K562 (cell line): Measurements from ENCODE around the gene RNF141. TPM values are rescaled to one million over a fixed set of nuclear protein-coding genes. Genes with fewer than 3 reads are reported as not detected.

ENCODE experiments used
- ATAC-seq: fragments of 200-7000 bp; cut with Tn5 transposase; 3 replicates; pipeline ENCODE4 v1.9.1; 2020; ENCODE audit warnings: moderate library complexity
- BruUV-seq: library from RNA; stranded (reverse); fragments of 400-500 nt; replicated peaks from 2 replicates; lab custom pipeline; 2021; lab: Mats Ljungman, UMichigan
- CTCF ChIA-PET: fragments of 300-600 bp; formaldehyde crosslinking; extraction: SDS; loops from one replicate; lab custom pipeline; 2021; ENCODE audit warnings: low intra/inter-chr PET ratio; lab: Yijun Ruan, JAX
- POLR2A ChIA-PET: fragments of 300-600, 350-650 bp; sonication (Branson Sonifier 250); formaldehyde crosslinking; extraction: SDS; loops from one replicate; lab custom pipeline; 2021; ENCODE audit warnings: antibody characterized with exemption, inconsistent platforms; lab: Yijun Ruan, JAX
- DNase-seq, 4 experiments: peaks; one replicate each; pipeline versions ENCODE4 v3.0.0 to v3.0.0-alpha.2; 2011 to 2018; ENCODE audit warnings: low spot score in 3 of 4, mixed read lengths in 3 of 4; ENCODE audit errors: extremely low read depth in 1 of 4
- FAIRE-seq: peaks from 2 replicates; lab custom pipeline; 2011; peaks lifted over from hg19 to GRCh38; lab: Jason Lieb, UNC
- H2AFZ ChIP-seq: 2 replicates; pipeline ENCODE4 v1.6.0; 2011; ENCODE audit warnings: low read depth, low read length, control low read depth, inconsistent platforms
- H3K27ac ChIP-seq: fragments of 200-600 bp; 3 replicates; pipeline ENCODE4 v1.8.0; 2011; ENCODE audit warnings: low read depth, mild to moderate bottlenecking, control low read depth, inconsistent platforms, low read length, moderate library complexity, mixed read lengths; ENCODE audit errors: extremely low read depth
- H3K27me3 ChIP-seq, 2 experiments: fragments of 300-600 bp in 1 of 2; 2 replicates in 1 of 2; 3 replicates in 1 of 2; pipeline versions ENCODE4 v1.6.0 to v1.8.0; 2011; ENCODE audit warnings: inconsistent platforms in 2 of 2, low read length in 2 of 2, mild to moderate bottlenecking in 1 of 2, mixed read lengths in 1 of 2, moderate library complexity in 1 of 2; ENCODE audit not compliant: control insufficient read depth in 2 of 2, insufficient read depth in 2 of 2
- H3K36me3 ChIP-seq: fragments of 300-600 bp; 3 replicates; pipeline ENCODE4 v1.8.0; 2011; ENCODE audit warnings: mild to moderate bottlenecking, low read length, inconsistent platforms; ENCODE audit not compliant: control insufficient read depth, insufficient read depth
- H3K4me1 ChIP-seq, 2 experiments: fragments of 200-600 bp in 1 of 2; replicated peaks in 1 of 2; 2 replicates in 1 of 2; 3 replicates in 1 of 2; pipeline versions ENCODE4 v1.5.1 to v1.8.0; 2011; ENCODE audit warnings: inconsistent platforms in 2 of 2, low read length in 2 of 2, mild to moderate bottlenecking in 1 of 2, mixed read lengths in 1 of 2, moderate library complexity in 1 of 2; ENCODE audit not compliant: control insufficient read depth in 2 of 2, insufficient read depth in 2 of 2
- H3K4me2 ChIP-seq: 2 replicates; pipeline ENCODE4 v1.6.1; 2011; ENCODE audit warnings: low read length, control low read depth, inconsistent platforms, mixed read lengths; ENCODE audit not compliant: insufficient read depth
- H3K4me3 ChIP-seq: fragments of 200-600 bp; sonication (generic), shearing (Covaris generic); 2 replicates; pipeline ENCODE4 v1.5.1; 2016; ENCODE audit warnings: control low read depth, inconsistent platforms
- H3K79me2 ChIP-seq: fragments of 200-600 bp; 3 replicates; pipeline ENCODE4 v1.8.0; 2011; ENCODE audit warnings: low read length, inconsistent platforms; ENCODE audit not compliant: control insufficient read depth, insufficient read depth
- H3K9ac ChIP-seq, 2 experiments: 2 replicates each; pipeline versions ENCODE4 v1.6.0 to v1.6.1; 2011; ENCODE audit warnings: low read depth in 2 of 2, low read length in 2 of 2, control low read depth in 1 of 2, inconsistent platforms in 1 of 2, mild to moderate bottlenecking in 1 of 2, mixed read lengths in 1 of 2; ENCODE audit not compliant: insufficient read depth in 1 of 2
- H3K9me1 ChIP-seq: one replicate; pipeline ENCODE4 v1.6.0; 2011; ENCODE audit warnings: inconsistent platforms, mild to moderate bottlenecking, low read length, moderate library complexity; ENCODE audit not compliant: control insufficient read depth, insufficient read depth
- H3K9me3 ChIP-seq: replicated peaks from 2 replicates; pipeline ENCODE4 v1.5.1; 2011; ENCODE audit warnings: low read depth, low read length, inconsistent platforms; ENCODE audit not compliant: control insufficient read depth, insufficient read depth
- H4K20me1 ChIP-seq: replicated peaks from 2 replicates; pipeline ENCODE4 v1.6.1; 2011; ENCODE audit warnings: low read length, inconsistent platforms, mixed read lengths; ENCODE audit not compliant: control insufficient read depth, insufficient read depth
- DACH1 ChIP-seq: fragments of 450-650 bp; IDR thresholded peaks from 2 replicates; pipeline ENCODE4 v1.6.1; 2018; ENCODE audit not compliant: partially characterized antibody
- GABPB1 ChIP-seq: sonication (generic); formaldehyde crosslinking; IDR thresholded peaks from 2 replicates; pipeline ENCODE4 v1.8.0; 2022; ENCODE audit warnings: mild to moderate bottlenecking, missing genetic modification reagents
- GATAD2B ChIP-seq: fragments of 450-650 bp; IDR thresholded peaks from 2 replicates; pipeline ENCODE4 v1.6.1; 2017; ENCODE audit warnings: mild to moderate bottlenecking, borderline replicate concordance
- IRF1 ChIP-seq: sonication (generic); formaldehyde crosslinking; IDR thresholded peaks from 2 replicates; pipeline ENCODE4 v1.8.0; 2022; ENCODE audit warnings: missing genetic modification reagents, mild to moderate bottlenecking, borderline replicate concordance
- KHSRP ChIP-seq: fragments of 450-650 bp; IDR thresholded peaks from 2 replicates; pipeline ENCODE4 v1.6.1; 2017
- PRPF4 ChIP-seq: fragments of 200-400 bp; formaldehyde crosslinking; IDR thresholded peaks from one replicate; pipeline ENCODE4 v1.6.1; 2017; ENCODE audit warnings: low read length, low read depth, mild to moderate bottlenecking; ENCODE audit not compliant: insufficient read depth, poor library complexity, severe bottlenecking
- SRSF1 ChIP-seq: fragments of 200-400 bp; formaldehyde crosslinking; IDR thresholded peaks from 2 replicates; pipeline ENCODE4 v1.6.1; 2017; ENCODE audit warnings: mild to moderate bottlenecking, low read depth, low read length, moderate library complexity
- SRSF7 ChIP-seq: fragments of 200-400 bp; formaldehyde crosslinking; optimal IDR thresholded peaks from 2 replicates; pipeline ENCODE3; 2017; ENCODE audit warnings: mild to moderate bottlenecking, low read depth, low read length
- STAG1 ChIP-seq: sonication (generic); formaldehyde crosslinking; IDR thresholded peaks from 2 replicates; pipeline ENCODE4 v1.5.0; 2020; ENCODE audit warnings: missing genetic modification reagents, borderline replicate concordance
- TRIM24 ChIP-seq, 2 experiments: fragments of 450-650 bp; IDR thresholded peaks; 2 replicates each; pipeline ENCODE4 v1.6.1; 2016
- XRCC5 ChIP-seq: fragments of 200-400 bp; formaldehyde crosslinking; IDR thresholded peaks from 2 replicates; pipeline ENCODE4 v1.6.1; 2017; ENCODE audit warnings: low read depth, mild to moderate bottlenecking, low read length
- YY1 ChIP-seq, 3 experiments: IDR thresholded peaks; 2 replicates each; pipeline ENCODE4 v1.6.1; 2011; ENCODE audit warnings: low read length in 2 of 3, mild to moderate bottlenecking in 2 of 3, moderate library complexity in 2 of 3, borderline replicate concordance in 1 of 3, control low read depth in 1 of 3, low read depth in 1 of 3; ENCODE audit not compliant: insufficient read depth in 3 of 3, insufficient replicate concordance in 2 of 3, control insufficient read depth in 1 of 3, insufficient read length in 1 of 3; ENCODE audit errors: extremely low read depth in 1 of 3
- ZBTB1 ChIP-seq: sonication (generic); formaldehyde crosslinking; IDR thresholded peaks from 2 replicates; pipeline ENCODE4 v1.8.1; 2023; ENCODE audit warnings: missing genetic modification reagents, low read depth, mild to moderate bottlenecking, borderline replicate concordance
- ZEB2 ChIP-seq: fragments of 450-650 bp; IDR thresholded peaks from 2 replicates; pipeline ENCODE4 v1.6.1; 2016
- ZFPM2 ChIP-seq: fragments of 250-450 bp; sonication (Bioruptor Pico); IDR thresholded peaks from 2 replicates; pipeline ENCODE4 v1.5.1; 2022; ENCODE audit warnings: mild to moderate bottlenecking
- ZHX1 ChIP-seq: fragments of 150-350 bp; conservative IDR thresholded peaks from 2 replicates; pipeline ENCODE4 v1.6.1; 2014; ENCODE audit warnings: low read length
- ZNF146 ChIP-seq: IDR thresholded peaks from one replicate; pipeline ENCODE4 v1.6.1; 2018; ENCODE audit warnings: missing compliant biosample characterization; ENCODE audit not compliant: unreplicated experiment
- ZNF277 ChIP-seq: fragments of 250-450 bp; sonication (Bioruptor Pico); IDR thresholded peaks from 2 replicates; pipeline ENCODE4 v1.8.0; 2022; ENCODE audit warnings: inconsistent platforms, mild to moderate bottlenecking, moderate library complexity, borderline replicate concordance
- ZNF384 ChIP-seq: IDR thresholded peaks from 2 replicates; pipeline ENCODE4 v1.6.1; 2012; ENCODE audit warnings: low read depth, low read length, improper control_type of control experiment
- ZNF41 ChIP-seq: fragments of 250-450 bp; sonication (Bioruptor Pico); conservative IDR thresholded peaks from 2 replicates; pipeline ENCODE4 v1.4.0; 2020; ENCODE audit warnings: mild to moderate bottlenecking
- WGBS: fragments of 100-300 bp; shearing (Covaris generic); methylation state at CpG from one replicate; pipeline ENCODE4 v1.1.6; 2016; ENCODE audit warnings: low coverage, mixed read lengths; ENCODE audit not compliant: insufficient coverage; ENCODE audit errors: missing lambda C conversion rate; 5-methylcytosine and 5-hydroxymethylcytosine counted together
- in situ Hi-C: fragments of 300-500 bp; cut with MboI; formaldehyde crosslinking; loops from 4 replicates; pipeline ENCODE4 v1.15.0; 2018; ENCODE audit warnings: inconsistent platforms, mixed read lengths
- intact Hi-C: fragments of 100-400 bp; cut with micrococcal nuclease; formaldehyde crosslinking; loops from 2 replicates; pipeline ENCODE4 v1.14.2; 2022
- polyA plus RNA-seq, 8 experiments: library from polyadenylated mRNA; depleted of rRNA in 4 of 8; stranded (reverse) in 5 of 8; unstranded in 3 of 8; fragments of >200 nt; fragmentation: Nextera tagmentation in 2 of 8; fragmentation: Illumina TruSeq in 1 of 8; extraction: Ambion mirVana in 2 of 8; extraction: Trizol in 1 of 8; gene quantifications; 2 replicates each; pipeline versions ENCODE4 v1.2.1 to v1.2.3, GENCODE V29; 2011 to 2014; ENCODE audit warnings: inconsistent platforms in 1 of 8, missing spikeins in 1 of 8
- total RNA-seq, 7 experiments: library from RNA; depleted of rRNA in 6 of 7; stranded (reverse); fragments of >200 nt in 6 of 7; fragmentation: Illumina TruSeq in 2 of 7; extraction: Trizol in 2 of 7; gene quantifications; 2 replicates each; pipeline versions ENCODE4 v1.2.1 to v1.2.3, GENCODE V29; 2011 to 2021; ENCODE audit warnings: low replicate concordance in 1 of 7

RNF141 gene
- total and polyA plus RNA-seq, 9 of the 15 experiments (the other 6 are each of a cell fraction or from before 2014, with no cell fraction given) = 9.7 to 51.9 (median 18.9) TPM

DNA sequence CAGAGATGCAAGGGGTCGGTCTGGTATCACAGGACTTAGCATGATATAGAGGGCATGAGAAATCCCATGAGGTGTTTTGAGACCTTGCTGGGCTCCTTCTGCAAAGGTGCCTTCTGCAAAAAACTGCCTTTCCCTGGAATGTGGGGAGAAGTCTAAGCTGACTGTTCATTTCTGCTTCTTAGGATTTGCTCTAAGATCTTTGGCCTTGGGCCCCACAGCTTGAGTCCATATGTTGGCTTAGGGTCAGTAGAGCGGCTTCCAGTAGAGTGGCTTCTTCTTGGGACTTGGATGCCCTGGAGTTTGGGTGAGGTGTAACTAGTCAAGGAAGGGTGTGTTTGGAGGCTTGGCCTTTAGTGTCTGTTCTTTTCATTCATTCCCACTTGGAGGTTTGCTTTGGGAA lies 48.9 kb downstream of the RNF141 start:
- no peaks in the 10 kb centered on the region for H3K79me2 ChIP-seq
- in situ Hi-C loops = no loop called here
- DNase-seq = no peak
- H3K4me2 ChIP-seq = no peak overlapping the region
- 96% methylated on average over 2 of the region's 2 CpGs for WGBS
- peaks cover 10 to 16% of the 10 kb centered on the region in 2 experiments; a peak in 4 of 5 replicates for H3K4me1 ChIP-seq
- ChIA-PET CTCF (no interaction called here), POLR2A (interaction anchor here (0.6 kb wide), 1 partner anchor 9 kb away, joined by 3 read pairs; no protein-coding TSS in a partner anchor)
- no peak overlapping the region for H3K9ac ChIP-seq
- H3K9me1 ChIP-seq = peaks cover 3% of the 10 kb centered on the region
- no TSS peak for BruUV-seq
- intact Hi-C loops = loop anchor here (5.0 kb wide), 1 partner anchor 35 kb away; the partner anchor contains the start of gene AMPD3
- H3K36me3 ChIP-seq = peaks cover 87% of the 10 kb centered on the region
- no peak overlapping the region for H3K27ac ChIP-seq
- no peak for TF ChIP-seq GABPB1 (CRISPR knock-in tag)
- no peak for TF ChIP-seq ZNF41
- no peak for TF ChIP-seq YY1 (IDR thresholded peaks at IDR 0.05; ENCODE audit: borderline replicate concordance in 1 of 3, control insufficient read depth in 1 of 3, extremely low read depth in 1 of 3, insufficient read depth in 3 of 3, insufficient read length in 1 of 3, insufficient replicate concordance in 2 of 3, low read depth in 1 of 3, low read length in 2 of 3)
- no peak for TF ChIP-seq ZFPM2 (CRISPR knock-in tag)
- TF ChIP-seq PRPF4 = no peak
- no peak for TF ChIP-seq ZBTB1 (CRISPR knock-in tag)
- TF ChIP-seq ZEB2 = no peak
- TF ChIP-seq TRIM24 (IDR thresholded peaks at IDR 0.05) = no peak
- TF ChIP-seq SRSF7 = no peak
- TF ChIP-seq GATAD2B = no peak
- TF ChIP-seq ZNF384 = no peak
- no peak for TF ChIP-seq KHSRP
- no peak for TF ChIP-seq ZNF146 (CRISPR knock-in tag)
- no peak for TF ChIP-seq XRCC5
- no peak for TF ChIP-seq ZHX1
- TF ChIP-seq STAG1 (CRISPR knock-in tag) = no peak
- TF ChIP-seq SRSF1 = no peak
- TF ChIP-seq ZNF277 (CRISPR knock-in tag) = no peak
- no peak for TF ChIP-seq IRF1
- no peak for TF ChIP-seq DACH1
- no peaks in the 10 kb centered on the region; the same call in 1 of the 2 replicates for H4K20me1 ChIP-seq
- no peak overlapping the region for H3K4me3 ChIP-seq
- no peak for ATAC-seq
- no peak overlapping the region for H2AFZ ChIP-seq
- no peaks in the 10 kb centered on the region for H3K27me3 ChIP-seq
- H3K9me3 ChIP-seq = no peaks in the 10 kb centered on the region
- no peak for FAIRE-seq
